DMS79 (cell line): ENCODE data around the gene LHX6.
A peak's percentile ranks its signal among the peaks of the same experiment; 100 is the strongest.

Experiments
- DNase-seq: peaks from one replicate; lab custom pipeline; 2025; lab: John Stamatoyannopoulos, UW

The LHX6 gene

DNA sequence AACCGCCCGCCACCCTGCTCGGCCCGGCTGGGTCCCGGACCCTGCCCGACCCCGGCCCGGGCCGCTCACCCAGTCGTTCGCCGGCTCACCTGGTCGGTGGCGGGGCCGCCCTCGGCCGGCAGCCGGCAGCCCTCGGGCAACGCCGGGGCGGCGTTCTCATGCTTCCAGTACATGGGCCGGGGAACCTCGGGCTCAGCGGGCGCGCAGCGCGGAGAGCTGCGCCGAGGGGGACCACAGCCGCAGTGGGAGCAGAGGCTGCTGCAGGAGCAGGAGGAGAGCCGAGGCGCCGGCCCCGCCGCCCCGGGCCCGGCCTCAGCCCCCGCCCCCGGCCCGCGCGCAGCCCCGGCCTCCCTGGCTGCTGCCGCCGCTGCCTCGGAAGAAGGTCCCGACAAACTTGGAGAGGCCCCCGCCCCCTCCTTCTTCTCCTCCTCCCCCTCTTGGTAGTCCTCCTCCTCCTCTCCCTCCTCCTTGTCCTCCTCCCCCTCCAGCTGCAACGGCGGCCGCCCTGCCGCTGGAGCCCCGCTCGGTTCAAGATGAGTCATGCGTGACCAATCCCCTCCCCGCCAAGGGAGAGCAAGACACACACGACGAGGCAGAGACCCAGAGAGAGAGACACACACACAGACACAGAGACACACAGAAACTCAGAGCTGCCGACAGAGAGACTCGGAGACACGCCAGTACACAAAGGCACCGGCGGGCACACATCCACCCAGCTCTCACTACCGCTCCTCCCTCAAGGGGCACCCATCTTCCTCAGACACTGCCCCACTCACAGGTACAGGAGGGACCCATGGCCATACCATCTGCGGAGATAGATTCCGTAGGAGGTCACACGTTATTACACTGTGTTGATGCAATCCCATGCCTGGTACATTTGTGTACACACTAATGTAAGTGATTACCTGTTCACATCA lies at the start of gene LHX6:
Gene LHX6 (minus strand): TSS at position 390 of the 917 bp plus-strand sequence. CDS start 217 bp downstream, at position 173.
- DNase-seq, result peak; percentile 28

- no peak for DNase-seq
Measured at GRCh38 chr9:122277285-122277897, 48.6 kb upstream of the LHX6 start.

DNA sequence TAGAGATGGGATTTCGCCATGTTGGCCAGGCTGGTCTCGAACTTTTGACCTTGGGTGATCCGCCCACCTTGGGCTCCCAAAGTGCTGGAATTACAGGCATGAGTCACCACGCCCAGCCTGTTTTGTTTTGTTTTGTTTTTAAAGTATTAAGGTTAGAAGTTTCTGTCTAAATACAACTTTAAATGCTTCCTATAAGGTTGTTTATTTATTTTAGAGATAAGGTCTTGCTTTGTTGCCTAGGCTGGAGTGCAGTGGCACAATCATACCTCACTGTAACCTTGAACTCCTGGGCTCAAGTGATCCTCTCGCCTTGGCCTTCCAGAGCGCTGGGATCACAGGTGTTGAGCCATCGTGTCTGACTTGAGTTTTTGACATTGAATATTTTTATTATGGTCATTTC lies 47.3 kb upstream of the LHX6 start:
- no peak for DNase-seq

- no peak for DNase-seq
Measured at GRCh38 chr9:122274055-122274454, 45.3 kb upstream of the LHX6 start.

GRCh38 chr9:122268041-122268814 lies 39.5 kb upstream of the LHX6 start:
- DNase-seq, result no peak

GRCh38 chr9:122265149-122265915 lies 36.6 kb upstream of the LHX6 start:
- DNase-seq, result no peak

GRCh38 chr9:122264360-122265148 lies 35.8 kb upstream of the LHX6 start, which contains the start of the genes MRRF and RBM18:
MRRF (plus strand) TSS chr9:122264882; CDS start chr9:122270892, 6,010 bp downstream.
RBM18 (minus strand) TSS chr9:122264840; CDS start chr9:122261492, 3,348 bp downstream.
- peak; percentile 72 for DNase-seq

DNA sequence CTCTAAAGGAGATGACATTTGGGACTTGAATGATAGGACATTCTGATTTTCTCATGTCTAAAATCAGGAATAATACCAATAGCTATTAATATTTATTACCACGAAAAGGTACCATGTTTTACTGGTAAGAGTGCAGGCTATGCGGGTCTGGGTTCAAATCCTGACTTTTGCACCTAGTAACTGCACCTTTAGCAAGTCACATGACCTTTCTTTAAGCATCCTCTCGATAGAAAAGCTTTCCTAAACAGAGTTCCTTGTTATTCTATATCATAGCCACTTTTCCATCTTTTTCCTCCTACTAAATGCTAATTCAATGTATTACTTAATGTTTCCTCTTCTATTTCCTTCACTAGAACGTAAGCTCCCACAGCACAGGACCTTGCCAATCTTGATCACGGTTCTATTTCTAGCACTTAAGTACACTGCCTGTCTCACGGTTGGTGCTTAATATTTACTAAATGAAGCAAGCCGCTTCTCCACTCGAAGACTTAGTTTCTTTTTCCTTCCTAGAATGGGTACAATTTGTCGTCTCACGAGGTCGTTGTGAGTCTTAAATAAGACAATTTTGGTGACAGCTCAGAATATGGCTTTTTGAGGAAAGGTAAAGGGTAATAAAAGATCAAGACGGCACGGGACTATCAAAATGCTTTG lies 35.1 kb upstream of the LHX6 start:
- peak; percentile 8 for DNase-seq

GRCh38 chr9:122262073-122262472 lies 33.3 kb upstream of the LHX6 start:
- DNase-seq, result no peak

DNA sequence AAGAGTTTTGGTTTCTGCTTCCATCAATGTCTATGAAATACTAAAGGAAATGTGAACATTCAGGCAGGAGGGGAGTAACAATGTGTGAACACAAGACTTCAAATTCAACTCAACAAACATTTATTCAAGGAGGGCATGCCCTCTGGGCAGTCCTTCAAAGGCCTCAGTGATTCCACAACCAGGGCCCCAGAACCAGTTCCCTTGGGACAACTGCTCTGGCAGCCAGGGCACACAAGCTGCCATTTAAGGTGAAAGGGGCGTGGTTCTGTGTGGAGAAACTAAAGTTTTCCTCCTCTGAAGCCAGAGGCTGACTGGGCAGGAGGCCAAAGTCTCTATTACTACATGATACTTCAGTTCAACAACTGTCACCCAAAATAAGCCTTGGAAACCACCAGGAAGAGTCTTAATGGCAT lies 32.7 kb upstream of the LHX6 start:
- peak; percentile 66 for DNase-seq

DNA sequence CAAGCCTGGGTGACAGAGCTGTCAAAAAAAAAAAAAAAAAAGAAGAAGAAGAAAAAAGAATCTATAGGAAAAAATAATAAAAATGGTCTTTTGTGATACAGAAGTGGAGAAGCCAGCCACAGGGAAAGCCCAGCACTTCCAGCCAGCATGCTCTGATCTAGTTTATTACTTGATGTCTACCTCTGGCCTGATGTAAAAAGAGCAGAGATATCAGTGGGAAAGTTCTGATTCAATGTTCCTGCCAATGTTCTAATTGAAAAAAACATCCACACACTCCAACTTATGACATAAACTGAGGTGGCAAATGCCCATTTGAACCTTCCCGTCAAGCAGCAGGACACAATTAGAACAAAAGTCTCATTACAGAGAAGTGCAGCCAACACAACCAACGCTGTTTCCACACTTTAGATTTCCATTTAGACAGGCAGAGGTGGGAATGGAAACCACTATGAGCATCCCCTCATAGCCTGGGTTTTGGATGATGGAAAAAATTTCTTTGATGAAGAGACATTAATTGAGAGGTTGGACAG lies 30.2 kb upstream of the LHX6 start:
- DNase-seq, result no peak

GRCh38 chr9:122256206-122256605 lies 27.4 kb upstream of the LHX6 start:
- no peak for DNase-seq

GRCh38 chr9:122254761-122255160 lies 26.0 kb upstream of the LHX6 start:
- no peak for DNase-seq

- DNase-seq, result no peak
Measured at GRCh38 chr9:122252796-122253195, 24.0 kb upstream of the LHX6 start.

DNA sequence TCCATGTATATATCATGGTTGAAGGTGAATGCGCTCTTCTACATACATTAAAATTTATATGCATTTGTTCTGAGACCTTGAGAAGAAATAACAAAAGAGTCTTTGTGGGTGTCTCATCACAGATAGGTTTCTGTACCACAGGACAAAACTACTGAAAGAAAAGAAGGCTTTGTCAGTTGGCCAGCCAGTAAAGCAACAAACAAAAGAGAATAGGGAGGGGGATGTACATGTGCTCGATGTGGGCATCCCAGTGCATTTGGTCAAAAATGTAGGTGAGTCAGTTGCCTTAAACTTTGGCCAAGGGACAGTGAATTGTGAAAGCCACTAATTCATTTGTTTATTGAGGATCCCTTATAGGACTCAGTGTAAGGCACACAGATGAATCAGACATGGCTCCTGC lies 22.6 kb upstream of the LHX6 start:
- no peak for DNase-seq

- DNase-seq, result no peak
Measured at GRCh38 chr9:122248448-122248865, 19.7 kb upstream of the LHX6 start.

DNA sequence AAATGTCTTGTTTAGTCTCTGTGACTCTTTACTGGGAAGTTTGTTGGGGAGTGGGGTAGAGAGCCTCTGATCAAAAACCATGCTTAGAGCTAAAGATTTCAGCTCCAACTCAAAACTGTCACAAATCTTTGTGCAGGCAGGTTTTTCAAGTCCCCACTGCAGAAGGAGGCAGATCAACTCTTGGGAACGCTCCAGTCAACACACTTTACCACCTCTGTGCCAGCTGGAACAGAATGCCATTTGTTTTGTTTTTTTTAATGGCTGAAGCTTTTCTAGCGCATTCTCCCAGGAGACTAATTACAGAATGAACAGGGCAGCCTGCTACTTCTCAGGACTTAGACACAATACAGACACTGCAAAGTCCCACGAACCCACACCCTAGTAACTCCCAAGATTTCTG lies 17.9 kb upstream of the LHX6 start:
- DNase-seq, result no peak

- DNase-seq, result no peak
Measured at GRCh38 chr9:122244349-122244748, 15.6 kb upstream of the LHX6 start.

DNA sequence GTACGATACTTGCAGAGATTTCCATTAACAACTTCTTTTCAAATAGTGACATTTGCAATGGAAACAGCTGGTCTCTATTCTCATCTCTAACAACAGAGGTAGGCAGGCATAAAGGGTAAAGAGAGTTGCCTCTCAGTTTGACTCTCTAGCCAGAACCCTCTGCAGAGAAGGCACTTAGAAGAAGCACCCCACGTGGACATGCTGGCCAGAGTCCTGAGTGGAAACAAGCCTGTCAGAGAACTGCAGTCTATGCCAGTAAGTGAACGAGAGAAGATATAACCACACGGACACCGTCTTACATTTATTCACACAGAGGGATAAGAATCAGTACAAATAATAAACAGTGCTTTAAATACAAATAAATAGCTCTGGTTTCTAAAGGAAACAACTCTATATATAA lies 11.0 kb upstream of the LHX6 start:
- no peak for DNase-seq

- no peak for DNase-seq
Measured at GRCh38 chr9:122236681-122237080, 7.9 kb upstream of the LHX6 start.
